ENCODE results near the gene GNAO1. TPM values are rescaled to one million over a fixed set of nuclear protein-coding genes. Genes with fewer than 3 reads are reported as not detected.
A peak's percentile ranks its signal among the peaks of the same experiment; 100 is the strongest.

GNAO1 gene
- total and polyA plus RNA-seq, 4 donors, result 34.4 to 331 (median 177) TPM

GRCh38 chr16:56349711-56350161 lies 158.4 kb downstream of the GNAO1 start:
- Histone ChIP-seq H3K9me3 (ENCODE audit: control insufficient read depth, insufficient read depth, low read length) (no peaks in the 10 kb centered on the region), H3K27ac (ENCODE audit: low read depth, low read length) (no peak overlapping the region), H3K4me3 (ENCODE audit: low read depth, low read length) (no peak overlapping the region), H3K4me1 (ENCODE audit: control insufficient read depth, insufficient read depth, low read length) (no peaks in the 10 kb centered on the region), H3K36me3 (ENCODE audit: control insufficient read depth, insufficient read depth, low read length) (peaks cover 91% of the 10 kb centered on the region), H3K27me3 (ENCODE audit: control insufficient read depth, insufficient read depth, low read length) (no peaks in the 10 kb centered on the region)
- 89% methylated on average over 13 of the region's 16 CpGs for WGBS (ENCODE audit: insufficient coverage)
- DNase-seq (ENCODE audit: low read depth in 4 of 6, low spot score in 6 of 6), result no peak

GRCh38 chr16:56350491-56351405 lies 159.5 kb downstream of the GNAO1 start:
- Histone ChIP-seq H3K27me3 (ENCODE audit: control insufficient read depth, insufficient read depth, low read length) (no peaks in the 10 kb centered on the region), H3K4me3 (ENCODE audit: low read depth, low read length) (no peak overlapping the region), H3K9me3 (ENCODE audit: control insufficient read depth, insufficient read depth, low read length) (no peaks in the 10 kb centered on the region), H3K4me1 (ENCODE audit: control insufficient read depth, insufficient read depth, low read length) (peaks cover 3% of the 10 kb centered on the region), H3K36me3 (ENCODE audit: control insufficient read depth, insufficient read depth, low read length) (peaks cover 86% of the 10 kb centered on the region), H3K27ac (ENCODE audit: low read depth, low read length) (no peak overlapping the region)
- 83% methylated on average over 20 of the region's 22 CpGs for WGBS (ENCODE audit: insufficient coverage)
- DNase-seq (ENCODE audit: low read depth in 4 of 6, low spot score in 6 of 6), result no peak

GRCh38 chr16:56351481-56351880 lies 160.2 kb downstream of the GNAO1 start:
- no peaks in the 10 kb centered on the region for H3K9me3 ChIP-seq (ENCODE audit: control insufficient read depth, insufficient read depth, low read length)
- DNase-seq (ENCODE audit: low read depth in 4 of 6, low spot score in 6 of 6), result no peak
- H3K27ac ChIP-seq (ENCODE audit: low read depth, low read length), result no peak overlapping the region
- peaks cover 83% of the 10 kb centered on the region for H3K36me3 ChIP-seq (ENCODE audit: control insufficient read depth, insufficient read depth, low read length)
- no peak overlapping the region for H3K4me3 ChIP-seq (ENCODE audit: low read depth, low read length)
- no peaks in the 10 kb centered on the region for H3K27me3 ChIP-seq (ENCODE audit: control insufficient read depth, insufficient read depth, low read length)
- peaks cover 10% of the 10 kb centered on the region for H3K4me1 ChIP-seq (ENCODE audit: control insufficient read depth, insufficient read depth, low read length)
- 85% methylated on average over 6 of the region's 6 CpGs for WGBS (ENCODE audit: insufficient coverage)

DNA sequence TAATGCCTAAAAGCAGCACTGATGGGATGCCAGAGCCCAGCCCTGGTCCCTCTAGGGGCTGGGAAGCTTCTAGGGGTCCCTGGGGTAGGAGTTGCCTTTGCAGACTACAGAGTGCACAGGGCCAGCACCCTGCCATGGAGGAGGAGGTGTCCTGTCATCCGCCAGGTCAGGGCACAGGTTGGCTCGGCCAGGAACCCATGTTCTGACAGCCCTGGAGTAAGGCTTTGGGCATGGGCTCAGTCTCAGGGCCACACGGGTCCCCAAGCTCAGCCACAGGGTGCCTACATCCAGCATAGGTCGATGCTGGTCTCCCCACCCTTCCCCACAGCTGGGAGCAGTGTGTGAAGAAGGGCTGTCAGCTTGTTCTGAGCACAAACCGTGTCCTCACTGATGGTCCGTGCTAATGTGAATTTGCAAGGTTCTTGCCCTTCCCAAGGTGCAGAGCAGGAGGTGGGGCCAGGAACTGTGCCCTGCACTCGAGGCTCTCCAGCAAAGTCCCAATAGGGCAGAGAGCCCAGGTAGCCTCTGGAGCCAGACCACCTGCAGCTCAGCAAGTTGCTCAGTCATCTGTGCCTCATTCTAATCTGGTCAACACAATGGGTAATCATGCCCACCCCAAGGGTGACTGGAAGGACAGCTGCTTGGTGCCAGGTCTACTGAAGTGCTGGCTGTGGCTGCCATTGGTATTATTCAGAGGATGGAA lies 161.2 kb downstream of the GNAO1 start:
- no peaks in the 10 kb centered on the region for H3K27me3 ChIP-seq (ENCODE audit: control insufficient read depth, insufficient read depth, low read length)
- no peak overlapping the region for H3K27ac ChIP-seq (ENCODE audit: low read depth, low read length)
- no peak overlapping the region for H3K4me3 ChIP-seq (ENCODE audit: low read depth, low read length)
- H3K36me3 ChIP-seq (ENCODE audit: control insufficient read depth, insufficient read depth, low read length), result peaks cover 74% of the 10 kb centered on the region
- 79% methylated on average over 7 of the region's 7 CpGs for WGBS (ENCODE audit: insufficient coverage)
- peaks cover 17% of the 10 kb centered on the region for H3K4me1 ChIP-seq (ENCODE audit: control insufficient read depth, insufficient read depth, low read length)
- DNase-seq (ENCODE audit: low read depth in 4 of 6, low spot score in 6 of 6), result no peak
- H3K9me3 ChIP-seq (ENCODE audit: control insufficient read depth, insufficient read depth, low read length), result no peaks in the 10 kb centered on the region

- H3K4me3 ChIP-seq (ENCODE audit: low read depth, low read length), result no peak overlapping the region
- H3K4me1 ChIP-seq (ENCODE audit: control insufficient read depth, insufficient read depth, low read length), result peaks cover 24% of the 10 kb centered on the region
- no peaks in the 10 kb centered on the region for H3K9me3 ChIP-seq (ENCODE audit: control insufficient read depth, insufficient read depth, low read length)
- H3K36me3 ChIP-seq (ENCODE audit: control insufficient read depth, insufficient read depth, low read length), result peaks cover 72% of the 10 kb centered on the region
- WGBS (ENCODE audit: insufficient coverage), result 87% methylated on average over 15 of the region's 15 CpGs
- no peak overlapping the region for H3K27ac ChIP-seq (ENCODE audit: low read depth, low read length)
- no peak for DNase-seq (ENCODE audit: low read depth in 4 of 6, low spot score in 6 of 6)
- no peaks in the 10 kb centered on the region for H3K27me3 ChIP-seq (ENCODE audit: control insufficient read depth, insufficient read depth, low read length)
These were observed 162.0 kb downstream of the GNAO1 start for GRCh38 chr16:56353054-56353921.

GRCh38 chr16:56354016-56354415 lies 162.7 kb downstream of the GNAO1 start:
- Histone ChIP-seq H3K9me3 (ENCODE audit: control insufficient read depth, insufficient read depth, low read length) (no peaks in the 10 kb centered on the region), H3K4me3 (ENCODE audit: low read depth, low read length) (no peak overlapping the region), H3K4me1 (ENCODE audit: control insufficient read depth, insufficient read depth, low read length) (peaks cover 24% of the 10 kb centered on the region), H3K27me3 (ENCODE audit: control insufficient read depth, insufficient read depth, low read length) (no peaks in the 10 kb centered on the region), H3K27ac (ENCODE audit: low read depth, low read length) (no peak overlapping the region), H3K36me3 (ENCODE audit: control insufficient read depth, insufficient read depth, low read length) (peaks cover 65% of the 10 kb centered on the region)
- no peak for DNase-seq (ENCODE audit: low read depth in 4 of 6, low spot score in 6 of 6)
- WGBS (ENCODE audit: insufficient coverage), result 96% methylated on average over 5 of the region's 7 CpGs

- Histone ChIP-seq H3K4me1 (ENCODE audit: control insufficient read depth, insufficient read depth, low read length) (peaks cover 24% of the 10 kb centered on the region), H3K36me3 (ENCODE audit: control insufficient read depth, insufficient read depth, low read length) (peaks cover 57% of the 10 kb centered on the region), H3K27me3 (ENCODE audit: control insufficient read depth, insufficient read depth, low read length) (no peaks in the 10 kb centered on the region), H3K27ac (ENCODE audit: low read depth, low read length) (no peak overlapping the region), H3K9me3 (ENCODE audit: control insufficient read depth, insufficient read depth, low read length) (no peaks in the 10 kb centered on the region), H3K4me3 (ENCODE audit: low read depth, low read length) (no peak overlapping the region)
- 92% methylated on average over 12 of the region's 17 CpGs for WGBS (ENCODE audit: insufficient coverage)
- DNase-seq (ENCODE audit: low read depth in 4 of 6, low spot score in 6 of 6), result no peak
These were observed 163.5 kb downstream of the GNAO1 start for GRCh38 chr16:56354746-56355145.

GRCh38 chr16:56355221-56355620 lies 163.9 kb downstream of the GNAO1 start:
- H3K27ac ChIP-seq (ENCODE audit: low read depth, low read length), result no peak overlapping the region

DNA sequence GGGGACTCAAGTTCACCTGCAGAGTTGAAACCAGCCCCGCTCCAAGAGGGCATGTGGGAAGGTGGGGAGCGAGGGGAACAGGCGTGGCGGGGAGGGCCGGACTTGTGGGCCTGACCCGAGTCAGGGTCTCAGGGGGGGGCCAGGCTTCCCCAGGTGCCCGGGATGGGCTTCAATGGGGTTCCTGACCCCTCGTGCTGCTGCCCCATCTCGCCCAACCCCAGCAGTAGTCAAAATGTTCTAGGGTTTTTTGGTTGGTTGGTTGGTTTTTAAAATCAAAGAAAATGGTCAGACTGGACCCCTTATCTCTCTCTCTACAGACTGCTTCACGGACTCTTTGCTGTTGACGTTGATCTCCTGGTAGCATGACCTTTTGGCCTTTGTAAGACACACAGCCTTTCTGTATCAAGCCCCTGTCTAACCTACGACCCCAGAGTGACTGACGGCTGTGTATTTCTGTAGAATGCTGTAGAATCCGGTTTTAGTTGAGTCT lies 164.5 kb downstream of the GNAO1 start:
- Histone ChIP-seq H3K9me3 (ENCODE audit: control insufficient read depth, insufficient read depth, low read length) (no peaks in the 10 kb centered on the region), H3K27ac (ENCODE audit: low read depth, low read length) (peak overlapping the region; percentile 57), H3K36me3 (ENCODE audit: control insufficient read depth, insufficient read depth, low read length) (peaks cover 55% of the 10 kb centered on the region), H3K27me3 (ENCODE audit: control insufficient read depth, insufficient read depth, low read length) (no peaks in the 10 kb centered on the region), H3K4me3 (ENCODE audit: low read depth, low read length) (no peak overlapping the region), H3K4me1 (ENCODE audit: control insufficient read depth, insufficient read depth, low read length) (peaks cover 24% of the 10 kb centered on the region)
- no peak for DNase-seq (ENCODE audit: low read depth in 4 of 6, low spot score in 6 of 6)
- 93% methylated on average over 3 of the region's 14 CpGs for WGBS (ENCODE audit: insufficient coverage)

More at GRCh38 chr16:56355221-56355620, 163.9 kb downstream of the GNAO1 start:
- Histone ChIP-seq H3K4me3 (ENCODE audit: low read depth, low read length) (no peak overlapping the region), H3K4me1 (ENCODE audit: control insufficient read depth, insufficient read depth, low read length) (peaks cover 24% of the 10 kb centered on the region), H3K27me3 (ENCODE audit: control insufficient read depth, insufficient read depth, low read length) (no peaks in the 10 kb centered on the region), H3K36me3 (ENCODE audit: control insufficient read depth, insufficient read depth, low read length) (peaks cover 56% of the 10 kb centered on the region), H3K9me3 (ENCODE audit: control insufficient read depth, insufficient read depth, low read length) (no peaks in the 10 kb centered on the region)
- WGBS (ENCODE audit: insufficient coverage), result 100% methylated on average over 4 of the region's 9 CpGs
- DNase-seq (ENCODE audit: low read depth in 4 of 6, low spot score in 6 of 6), result no peak

All from spinal cord (tissue), 10 donors.